GM19395 (cell line): Measurements from ENCODE around the gene LDB2.
"Not testable (repeated sequence)": the region's sequence is repeated elsewhere in the genome, so short reads cannot be mapped to it uniquely, and the experiment has no call there.

Experiments
- ATAC-seq: cut with Tn5 transposase; IDR thresholded peaks from one replicate; pipeline ENCODE4 v1.9.1; 2021; ENCODE audit warnings: mild to moderate bottlenecking, moderate library complexity; ENCODE audit not compliant: unreplicated experiment

LDB2 gene

DNA sequence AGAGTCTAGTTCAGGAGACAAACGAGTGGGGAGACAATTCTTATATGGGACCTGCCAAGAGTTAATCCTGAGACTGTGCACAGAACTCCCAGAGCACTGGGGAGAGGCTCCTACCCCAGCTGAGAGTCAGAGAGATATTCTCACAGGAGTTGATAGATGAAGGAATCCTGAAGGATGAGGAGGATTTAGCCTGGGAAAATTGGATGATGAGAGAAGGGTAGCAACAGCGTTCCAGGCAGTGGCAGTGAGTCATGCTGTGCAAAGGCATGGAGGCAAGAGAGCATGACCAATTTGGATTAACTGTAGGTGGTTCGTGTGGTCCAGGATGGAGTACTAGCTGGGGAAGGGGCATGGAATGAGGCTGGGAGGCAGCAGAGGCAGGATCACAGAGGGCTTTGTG lies 318.6 kb downstream of the LDB2 start:
- ATAC-seq = no peak

DNA sequence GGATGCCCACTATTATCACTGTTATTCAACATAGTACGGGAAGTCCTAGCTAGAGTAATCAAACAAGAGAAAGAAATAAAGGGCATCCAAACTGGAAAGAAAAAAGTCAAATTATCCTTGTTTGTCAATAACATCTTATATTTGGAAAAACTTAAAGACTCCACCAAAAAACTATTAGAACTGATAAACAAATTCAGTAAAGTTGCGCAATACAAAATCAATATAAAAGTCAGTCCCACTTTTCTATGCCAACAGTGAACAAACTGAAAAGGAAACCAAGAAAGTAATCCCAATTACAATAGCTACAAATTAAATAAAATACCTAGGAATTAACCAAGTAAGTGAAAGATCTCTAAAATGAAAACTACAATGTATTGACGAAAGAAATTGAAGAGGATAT lies 321.3 kb downstream of the LDB2 start:
- ATAC-seq = no peak

DNA sequence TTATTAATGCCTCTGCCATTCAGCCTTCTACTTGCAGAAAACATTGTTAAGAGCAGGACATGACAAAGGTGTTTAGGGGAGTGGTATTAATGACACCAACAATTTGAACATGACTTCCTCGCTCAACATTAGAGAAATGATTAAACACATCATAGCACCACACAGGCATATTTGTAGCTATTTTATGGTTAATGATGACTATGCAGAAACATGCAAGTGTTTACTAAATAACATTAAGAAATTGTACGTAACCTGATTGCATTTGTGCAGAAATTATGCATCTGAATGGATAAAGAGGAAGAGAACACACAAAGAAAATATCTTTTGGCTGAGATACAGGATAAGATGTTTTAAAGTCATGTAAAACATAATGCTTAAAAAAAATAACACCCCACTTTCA lies 323.5 kb downstream of the LDB2 start:
- no peak for ATAC-seq

DNA sequence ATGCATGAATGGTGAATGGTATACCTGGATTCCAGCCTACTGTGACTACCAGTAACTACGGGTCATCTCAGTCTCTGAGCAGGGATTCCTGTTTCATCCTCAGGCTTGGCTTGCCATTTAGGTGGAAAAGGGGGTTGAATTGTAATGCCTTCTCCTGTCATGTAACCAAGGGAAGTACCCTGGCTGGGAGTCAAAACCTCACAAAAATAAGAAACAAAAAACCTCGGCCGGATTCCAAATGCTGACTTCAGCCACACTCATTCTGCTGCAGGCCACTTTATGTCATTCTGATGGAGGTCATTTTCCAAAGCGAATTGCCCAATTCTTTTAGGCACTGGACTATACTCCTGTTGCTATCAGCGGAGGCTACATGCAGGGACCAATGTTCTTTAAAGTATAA lies 324.7 kb downstream of the LDB2 start:
- ATAC-seq = no peak

DNA sequence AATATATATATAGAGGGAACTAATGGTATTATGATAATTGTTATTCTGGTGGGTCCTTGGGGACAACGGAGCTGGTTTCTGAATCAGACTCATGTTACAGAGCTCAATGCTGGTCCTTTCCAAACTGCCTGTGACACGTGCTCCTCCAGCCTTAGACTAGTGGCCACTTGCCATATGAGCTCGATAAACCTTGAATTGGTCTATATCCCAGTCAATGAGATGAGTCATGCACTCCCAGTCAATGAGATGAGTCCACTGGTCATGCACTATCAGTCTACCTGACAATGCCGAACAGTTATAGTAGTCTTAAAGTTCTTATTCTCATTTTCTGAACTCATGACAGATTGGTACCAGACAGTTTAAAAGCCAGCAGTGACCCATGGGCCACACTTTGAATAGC lies 325.2 kb downstream of the LDB2 start:
- no peak for ATAC-seq

DNA sequence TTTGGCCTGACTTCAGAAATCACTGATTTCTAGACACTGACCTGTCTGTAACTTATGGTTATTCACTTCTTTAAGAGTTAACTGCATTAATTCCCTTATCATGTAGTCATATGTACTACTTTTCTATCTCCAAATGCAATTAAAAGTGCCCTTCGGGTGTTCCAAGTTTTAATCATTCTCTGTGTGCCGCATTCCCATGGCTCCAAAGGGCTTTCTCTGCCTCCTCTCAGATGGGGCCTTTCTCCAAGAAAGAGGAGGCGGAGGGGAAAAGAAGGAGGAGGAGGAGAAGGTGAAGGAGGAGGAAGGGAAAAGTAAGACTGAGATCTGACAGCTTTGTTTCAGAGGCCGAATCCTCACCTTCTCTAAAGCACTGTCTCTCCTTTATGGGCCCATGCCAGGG lies 325.8 kb downstream of the LDB2 start:
- no peak for ATAC-seq

DNA sequence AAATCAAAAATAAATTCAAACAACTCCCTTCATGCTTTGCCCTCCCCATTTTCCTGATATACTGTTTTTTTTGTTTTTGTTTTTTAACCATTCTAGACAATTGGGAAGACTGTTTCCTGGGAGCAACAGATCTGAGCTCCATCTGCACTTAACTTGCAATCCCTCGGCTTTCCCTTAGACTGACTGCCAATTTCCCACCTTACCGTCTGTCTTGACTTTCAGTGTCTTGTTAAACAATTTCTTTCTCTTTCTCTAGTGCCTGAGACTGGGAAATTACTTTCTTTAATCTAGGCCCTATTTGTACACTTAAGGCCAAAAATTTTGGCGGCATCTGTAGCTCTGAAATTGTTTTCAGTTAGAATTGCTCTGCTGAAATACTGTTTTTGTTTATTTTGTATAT lies 326.3 kb downstream of the LDB2 start:
- no peak for ATAC-seq

DNA sequence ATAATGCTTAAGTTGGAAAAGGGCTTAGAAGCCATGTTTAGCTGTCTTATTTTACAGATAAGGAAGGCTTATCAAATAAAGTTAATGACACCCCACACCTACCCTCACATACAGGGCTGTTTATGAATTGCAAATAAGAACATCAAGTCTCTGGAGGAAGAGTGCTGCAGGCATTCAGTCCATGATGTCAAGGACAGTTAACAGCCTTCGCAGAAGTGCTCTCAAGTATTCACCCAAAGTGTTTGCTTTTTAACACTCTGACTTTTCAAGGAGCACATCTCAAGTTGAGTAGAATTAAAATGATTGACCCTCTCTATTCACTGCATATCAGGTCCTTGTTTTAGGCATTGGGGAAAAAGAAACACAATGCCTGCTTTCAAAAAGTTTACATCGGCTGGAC lies 328.7 kb downstream of the LDB2 start:
- no peak for ATAC-seq

DNA sequence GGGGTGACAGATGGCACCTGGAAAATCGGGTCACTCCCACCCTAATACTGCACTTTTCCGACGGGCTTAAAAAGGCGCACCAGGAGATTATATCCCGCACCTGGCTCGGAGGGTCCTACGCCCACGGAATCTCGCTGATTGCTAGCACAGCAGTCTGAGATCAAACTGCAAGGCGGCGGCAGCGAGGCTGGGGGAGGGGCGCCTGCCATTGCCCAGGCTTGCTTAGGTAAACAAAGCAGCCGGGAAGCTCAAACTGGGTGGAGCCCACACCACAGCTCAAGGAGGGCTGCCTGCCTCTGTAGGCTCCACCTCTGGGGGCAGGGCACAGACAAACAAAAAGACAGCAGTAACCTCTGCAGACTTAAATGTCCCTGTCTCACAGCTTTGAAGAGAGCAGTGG lies 341.1 kb downstream of the LDB2 start:
- ATAC-seq = not testable (repeated sequence)

DNA sequence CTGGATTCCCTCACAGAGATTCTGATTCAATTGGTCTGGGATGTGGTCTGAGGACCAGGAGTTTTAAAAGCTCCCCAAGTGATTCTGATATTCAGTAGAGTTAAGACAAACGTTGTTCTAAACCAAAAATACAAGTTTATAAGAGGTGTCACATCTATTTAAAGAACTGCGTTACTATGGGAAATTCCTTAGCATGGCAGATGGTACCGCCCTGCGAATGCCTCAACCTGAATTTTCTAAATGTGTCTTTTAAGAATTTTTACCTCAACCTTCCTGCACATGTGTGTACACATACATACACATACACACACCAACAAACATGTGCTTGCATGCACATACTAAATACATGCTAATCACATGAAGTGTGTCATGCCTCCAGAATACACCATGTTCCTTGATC lies 343.3 kb downstream of the LDB2 start:
- ATAC-seq = no peak

DNA sequence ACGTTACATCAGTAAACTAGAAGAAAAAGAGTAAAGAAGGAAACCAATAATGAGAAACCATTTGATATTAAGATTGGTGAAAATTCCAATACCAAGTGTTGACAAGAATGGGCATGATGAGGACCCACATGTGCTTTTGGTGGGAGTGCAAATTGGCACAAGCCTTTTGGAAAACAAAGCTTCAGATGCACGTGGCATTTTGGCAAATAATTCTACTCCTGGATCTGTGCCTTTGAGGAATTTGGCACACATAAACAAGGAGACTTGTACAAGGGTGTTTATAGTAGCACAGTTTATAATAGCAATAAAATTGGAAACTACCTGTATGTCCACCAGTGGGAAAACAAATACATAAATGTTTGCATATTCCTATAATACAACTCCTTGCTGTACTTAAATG lies 347.9 kb downstream of the LDB2 start:
- no peak for ATAC-seq

DNA sequence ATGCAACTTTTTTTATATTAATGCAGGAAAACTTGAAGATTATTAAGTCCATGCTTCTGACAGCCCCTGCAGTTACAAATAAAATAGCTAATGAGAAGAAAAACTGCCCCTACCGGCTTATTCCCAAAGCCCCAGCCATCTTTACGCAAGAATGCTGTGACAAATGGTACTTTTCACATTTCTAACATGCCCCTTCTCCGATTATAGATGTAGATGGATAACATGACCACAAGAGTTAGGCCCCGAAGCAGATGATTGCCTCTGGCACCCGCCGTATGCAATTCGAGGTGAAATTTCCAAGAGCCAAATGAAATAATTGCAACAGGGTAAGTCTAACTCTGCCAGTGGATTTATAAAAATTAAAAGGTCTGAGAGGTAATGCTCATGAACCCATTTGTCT lies 352.8 kb downstream of the LDB2 start:
- ATAC-seq = no peak

DNA sequence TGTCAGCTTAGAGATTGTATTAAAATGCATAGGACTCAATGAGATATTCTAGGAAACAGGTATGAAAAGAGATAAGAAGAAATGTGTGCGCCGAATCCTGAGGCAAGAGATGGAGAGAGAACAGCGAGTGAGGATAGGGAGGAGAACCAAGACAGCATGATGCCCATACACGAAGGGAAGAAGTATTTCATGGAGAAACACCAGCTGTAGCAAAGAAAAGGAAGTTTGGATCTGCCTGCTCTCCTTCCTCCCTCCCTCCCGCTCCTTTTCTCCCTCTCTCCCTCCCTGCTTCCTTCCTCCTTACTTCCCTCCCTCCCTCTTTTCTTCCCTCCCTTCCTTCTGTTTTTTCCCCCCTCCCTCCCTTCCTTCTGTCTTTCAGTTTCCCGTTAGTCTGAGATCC lies 353.6 kb downstream of the LDB2 start:
- no peak for ATAC-seq

DNA sequence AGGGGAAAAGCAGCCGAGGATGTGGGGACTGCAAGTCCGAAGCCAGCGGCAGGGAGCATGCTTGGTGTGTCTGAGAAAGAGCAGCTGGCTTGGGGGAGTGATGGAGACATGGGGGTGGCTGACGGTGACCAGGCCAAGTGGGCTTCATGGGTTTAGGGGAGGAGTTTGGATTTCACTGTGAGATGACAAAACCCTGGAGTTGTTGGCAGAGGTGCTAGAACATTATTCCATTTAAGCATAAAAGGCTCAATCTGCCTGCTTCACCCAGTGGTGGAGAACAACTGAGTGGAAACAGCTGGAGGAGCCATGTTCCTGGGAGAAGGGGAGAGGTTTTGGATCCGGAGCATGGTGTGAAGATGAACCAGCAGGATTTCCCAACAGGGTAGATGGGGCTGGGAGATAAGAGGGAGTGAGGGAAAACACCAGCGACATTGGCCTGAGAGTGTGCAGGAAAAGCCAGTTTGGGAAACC lies 354.2 kb downstream of the LDB2 start:
- no peak for ATAC-seq

DNA sequence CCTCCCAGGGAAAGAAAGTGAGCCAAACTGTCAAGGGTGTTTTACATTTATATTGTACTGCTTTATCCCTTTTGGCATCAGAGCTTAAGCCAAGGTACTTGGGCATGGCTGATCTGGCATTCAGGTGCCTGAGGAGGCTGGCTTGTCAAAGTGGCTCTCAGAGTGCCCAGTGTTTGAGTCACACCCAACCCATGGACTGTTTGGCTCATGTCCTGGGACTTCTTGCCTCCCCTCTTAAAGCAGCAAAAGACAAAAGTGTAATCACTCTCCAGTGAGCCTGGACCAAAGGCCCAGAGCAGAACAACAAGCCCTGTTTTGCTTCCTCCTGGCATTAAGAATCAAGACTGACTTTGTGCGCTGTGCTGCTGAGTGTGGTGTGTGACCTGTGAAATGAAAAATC lies 360.5 kb downstream of the LDB2 start:
- no peak for ATAC-seq

DNA sequence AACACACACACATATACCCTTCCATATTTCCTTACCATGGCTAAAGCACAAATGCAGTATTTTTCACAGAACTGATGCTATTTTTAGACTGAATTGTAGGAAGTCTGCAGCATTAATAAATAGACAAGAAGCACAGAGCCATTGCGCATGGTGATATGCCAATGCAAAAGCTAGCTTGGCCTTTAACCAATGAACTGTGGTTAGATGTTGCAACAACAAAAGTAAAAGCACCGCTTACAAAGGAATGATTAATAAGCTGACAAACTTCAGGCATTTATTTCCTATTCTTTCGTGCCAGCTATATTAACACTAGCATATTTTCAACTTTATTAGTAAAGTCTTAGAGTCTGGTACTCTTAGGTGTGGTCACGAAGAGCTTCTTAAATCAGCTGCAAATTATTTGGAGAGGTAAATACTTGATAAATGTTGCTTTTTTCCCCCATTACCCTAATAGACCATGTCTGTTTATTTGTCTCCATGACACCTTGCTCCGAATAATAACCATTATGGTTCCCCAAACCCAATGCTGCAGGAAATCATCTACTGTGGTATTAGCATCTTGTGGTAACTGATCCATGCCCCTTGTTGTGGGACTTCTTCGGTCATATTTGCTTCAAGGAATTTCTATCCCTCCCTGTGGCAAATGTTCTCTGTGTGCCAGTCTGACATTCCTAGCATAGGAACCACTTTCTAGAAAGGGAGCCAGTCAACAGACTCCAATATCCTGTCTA lies 366.0 kb downstream of the LDB2 start:
- ATAC-seq = no peak

DNA sequence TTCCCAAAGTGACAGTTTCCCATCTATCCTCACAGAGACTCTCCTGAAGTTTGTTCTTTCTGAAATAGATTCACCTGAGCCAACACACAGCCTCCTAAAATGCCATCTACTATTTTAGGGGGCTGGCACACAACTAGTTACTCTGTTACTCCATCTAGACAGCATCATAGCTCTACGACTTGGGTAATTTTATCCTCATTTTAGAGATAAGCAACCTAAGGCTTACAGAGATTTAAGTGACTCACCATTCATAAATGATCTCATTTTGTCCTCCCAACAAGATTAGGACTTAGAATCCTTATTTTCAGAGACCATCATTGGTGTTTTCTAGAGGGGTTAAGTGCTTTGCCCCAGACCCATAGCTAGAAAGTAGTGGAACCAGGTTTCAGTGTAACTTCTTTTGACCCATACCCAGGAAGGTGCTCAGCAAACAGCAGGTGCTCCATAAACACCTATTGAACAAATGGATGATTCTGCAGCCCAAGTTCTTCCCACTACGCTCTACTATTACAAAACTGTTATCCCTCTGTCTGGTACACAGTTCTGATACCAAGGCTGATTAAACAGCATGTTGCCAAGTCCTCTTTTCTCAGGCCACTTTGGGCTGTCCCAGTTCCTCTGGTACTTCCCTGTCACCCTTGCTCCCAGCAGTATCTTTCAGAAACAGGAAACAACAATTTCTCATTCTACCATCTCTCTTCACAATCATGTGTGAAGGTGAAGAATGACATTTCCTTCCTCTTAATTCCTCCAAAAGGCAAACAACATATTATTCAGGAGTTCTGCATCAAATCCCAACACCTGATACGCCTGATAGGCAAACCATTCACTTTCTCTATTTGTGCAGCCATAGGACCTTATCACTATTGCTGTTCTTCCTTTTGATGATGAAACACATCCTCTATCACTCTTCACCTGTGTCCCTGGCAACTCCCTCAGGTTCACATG lies 367.5 kb downstream of the LDB2 start:
- ATAC-seq = no peak

DNA sequence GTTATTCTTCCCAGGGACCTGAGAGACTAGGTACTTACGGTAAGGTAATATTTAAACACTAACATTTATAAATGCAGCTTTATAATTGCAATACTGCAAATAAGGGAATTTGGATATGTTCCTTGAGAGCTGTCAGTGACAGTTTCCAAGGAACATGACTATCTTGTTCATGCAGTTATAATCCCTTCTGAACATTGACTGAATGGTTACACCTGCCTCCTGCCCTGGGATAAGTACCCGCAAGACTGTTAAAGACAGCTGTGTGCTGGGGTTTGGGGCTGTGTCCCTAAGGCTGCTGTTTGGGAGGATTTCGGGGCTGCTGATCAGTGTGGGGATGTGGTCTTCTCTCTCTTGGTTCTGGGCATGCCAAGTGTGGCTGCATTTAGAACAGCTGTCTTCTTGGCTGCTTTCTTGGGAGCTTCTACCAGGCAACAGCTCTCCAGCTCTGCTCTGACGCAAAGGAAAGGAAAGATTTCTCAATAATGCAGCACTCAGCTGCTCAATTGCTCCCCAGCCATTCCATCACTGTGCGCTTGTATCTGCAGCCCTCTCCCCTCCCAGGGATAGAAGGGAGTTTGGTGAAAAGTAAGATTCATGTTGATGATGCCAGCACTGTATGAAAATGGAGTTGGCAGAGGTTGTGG lies 373.4 kb downstream of the LDB2 start:
- ATAC-seq = no peak

DNA sequence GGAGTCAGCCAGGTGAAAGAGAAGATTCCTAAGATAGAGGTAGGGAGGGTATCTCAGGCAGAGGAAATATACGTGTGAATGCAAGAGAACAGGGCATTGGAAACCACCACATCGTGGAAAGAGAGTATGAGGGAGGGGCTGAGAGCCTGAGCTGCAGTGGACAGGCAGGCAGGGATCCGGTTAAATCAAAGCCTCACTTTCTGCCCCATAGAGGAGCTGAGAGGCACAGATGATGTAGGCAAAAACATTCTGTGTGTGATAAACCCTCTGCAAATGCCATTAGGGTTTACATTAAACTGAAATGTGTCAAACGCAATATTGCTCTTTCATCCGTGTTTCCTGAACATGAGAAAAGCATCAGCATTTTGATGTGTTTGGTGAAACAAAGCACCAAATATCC lies 374.0 kb downstream of the LDB2 start:
- ATAC-seq = no peak

DNA sequence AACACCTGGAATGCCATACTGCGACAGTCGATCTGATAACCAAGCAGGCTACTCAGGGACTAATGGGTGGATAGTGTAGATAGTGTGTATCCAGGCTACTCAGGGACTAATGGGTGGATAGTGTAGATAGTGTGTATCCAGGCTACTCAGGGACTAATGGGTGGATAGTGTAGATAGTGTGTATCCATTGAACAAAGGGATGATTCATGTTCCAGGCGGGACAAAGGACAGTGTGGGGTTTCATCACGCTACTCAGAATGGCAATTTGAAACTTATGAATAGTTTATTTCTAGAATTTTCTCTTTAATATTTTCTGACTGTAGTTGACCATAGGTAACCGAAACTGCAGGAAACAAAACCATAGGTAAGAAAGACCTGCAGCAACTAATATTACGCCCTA lies 374.9 kb downstream of the LDB2 start:
- not testable (repeated sequence) for ATAC-seq

DNA sequence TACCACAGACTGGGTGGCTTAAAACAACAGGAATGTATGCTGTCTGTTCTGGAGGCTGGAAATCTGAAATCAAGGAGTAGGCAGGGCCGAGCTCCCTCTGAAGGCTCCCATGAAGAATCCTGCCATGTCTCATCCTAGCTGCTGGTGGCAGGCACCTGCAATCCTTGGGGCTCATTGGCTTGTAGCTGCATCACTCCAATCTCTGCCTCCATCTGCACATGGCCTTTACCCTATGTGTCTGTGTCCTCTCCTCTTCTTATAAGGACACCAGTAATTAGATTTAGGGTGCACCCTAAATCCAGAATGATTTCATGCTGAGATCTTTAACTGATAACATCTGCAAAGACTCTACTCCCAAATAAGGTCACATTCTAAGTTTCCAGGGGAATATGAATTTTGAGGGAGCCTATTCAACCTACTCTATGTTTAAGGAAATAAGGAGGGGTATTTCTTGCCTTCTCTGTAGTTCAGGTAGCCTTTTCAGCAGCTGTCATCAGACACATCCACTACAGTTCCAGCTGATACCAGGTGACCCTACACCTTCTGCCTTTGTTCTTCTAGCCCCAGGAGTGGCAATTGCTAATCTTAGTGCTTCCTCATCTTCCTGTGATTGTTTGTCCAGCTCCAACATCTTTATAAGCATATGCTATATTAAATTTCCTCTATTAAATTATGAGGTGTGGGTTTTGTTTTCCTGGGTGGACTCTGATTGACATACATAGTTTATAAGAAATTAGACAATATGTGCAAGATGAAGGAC lies 377.1 kb downstream of the LDB2 start:
- ATAC-seq = no peak
